GM18502 (cell line): ENCODE results near the gene CHRM4.
"Not testable (repeated sequence)": the region's sequence is repeated elsewhere in the genome, so short reads cannot be mapped to it uniquely, and the experiment has no call there.

Experiments
- ATAC-seq: cut with Tn5 transposase; IDR thresholded peaks from one replicate; pipeline ENCODE4 v1.9.1; 2021; ENCODE audit warnings: mild to moderate bottlenecking; ENCODE audit not compliant: unreplicated experiment, poor library complexity

CHRM4 gene

GRCh38 chr11:46371262-46371661 lies 20.3 kb downstream of the CHRM4 start:
- not testable (repeated sequence) for ATAC-seq

GRCh38 chr11:46370253-46370652 lies 21.3 kb downstream of the CHRM4 start:
- ATAC-seq, result no peak

- peak; percentile 67 for ATAC-seq
These were observed 22.0 kb downstream of the CHRM4 start for GRCh38 chr11:46369458-46370152.

GRCh38 chr11:46367916-46368267 lies 23.7 kb downstream of the CHRM4 start:
- no peak for ATAC-seq

- ATAC-seq, result peak; percentile 77
These were observed 24.2 kb downstream of the CHRM4 start for GRCh38 chr11:46367244-46367915.

- no peak for ATAC-seq
These were observed 24.9 kb downstream of the CHRM4 start for GRCh38 chr11:46366661-46367161.

- ATAC-seq, result no peak
These were observed 25.3 kb downstream of the CHRM4 start for GRCh38 chr11:46366260-46366659.

GRCh38 chr11:46364791-46365190 lies 26.8 kb downstream of the CHRM4 start:
- no peak for ATAC-seq

GRCh38 chr11:46364056-46364455 lies 27.5 kb downstream of the CHRM4 start:
- ATAC-seq, result no peak

GRCh38 chr11:46363455-46364005 lies 28.0 kb downstream of the CHRM4 start:
- ATAC-seq, result no peak

GRCh38 chr11:46363031-46363407 lies 28.6 kb downstream of the CHRM4 start:
- no peak for ATAC-seq

GRCh38 chr11:46362156-46363030 lies 29.2 kb downstream of the CHRM4 start:
- ATAC-seq, result no peak

GRCh38 chr11:46361283-46362155 lies 30.1 kb downstream of the CHRM4 start:
- peak; percentile 92 for ATAC-seq

- no peak for ATAC-seq
These were observed 30.7 kb downstream of the CHRM4 start for GRCh38 chr11:46360878-46361277.

- no peak for ATAC-seq
These were observed 31.6 kb downstream of the CHRM4 start for GRCh38 chr11:46359953-46360352.

- ATAC-seq, result no peak
These were observed 34.1 kb downstream of the CHRM4 start for GRCh38 chr11:46357483-46357936.

- no peak for ATAC-seq
These were observed 34.6 kb downstream of the CHRM4 start for GRCh38 chr11:46356924-46357482.

- ATAC-seq, result no peak
These were observed 37.9 kb downstream of the CHRM4 start for GRCh38 chr11:46353698-46354097.
